H9 (cell line): Measurements from ENCODE around the gene ANAPC16. TPM values are rescaled to one million over a fixed set of nuclear protein-coding genes. Genes with fewer than 3 reads are reported as not detected.
A peak's percentile ranks its signal among the peaks of the same experiment; 100 is the strongest.

ENCODE experiments used
- DNase-seq: peaks from one replicate; pipeline ENCODE4 v3.0.0-alpha.2; 2017
- H2AFZ ChIP-seq: one replicate; pipeline ENCODE4 v1.6.1; 2013; ENCODE audit warnings: mild to moderate bottlenecking, low read length, control low read depth, moderate library complexity
- H2AK5ac ChIP-seq: 2 replicates; pipeline ENCODE4 v1.6.1; 2013; ENCODE audit warnings: low read length, control low read depth, mixed read lengths; ENCODE audit not compliant: insufficient read length
- H2BK120ac ChIP-seq: one replicate; pipeline ENCODE4 v1.6.1; 2013; ENCODE audit warnings: low read depth, mild to moderate bottlenecking, low read length, control low read depth, inconsistent platforms; ENCODE audit not compliant: poor library complexity, severe bottlenecking
- H2BK12ac ChIP-seq: 2 replicates; pipeline ENCODE4 v1.6.1; 2013; ENCODE audit warnings: low read length, control low read depth, mixed read lengths, low read depth; ENCODE audit not compliant: insufficient read length
- H2BK15ac ChIP-seq: 2 replicates; pipeline ENCODE4 v1.6.1; 2013; ENCODE audit warnings: low read depth, low read length, control low read depth
- H2BK20ac ChIP-seq: one replicate; pipeline ENCODE4 v1.6.1; 2013; ENCODE audit warnings: low read depth, mild to moderate bottlenecking, low read length, control low read depth, inconsistent platforms; ENCODE audit not compliant: poor library complexity, severe bottlenecking
- H2BK5ac ChIP-seq: 2 replicates; pipeline ENCODE4 v1.6.1; 2013; ENCODE audit warnings: low read length, control low read depth, mixed read lengths; ENCODE audit not compliant: insufficient read length
- H3K14ac ChIP-seq: 2 replicates; pipeline ENCODE4 v1.6.1; 2013; ENCODE audit warnings: low read length, control low read depth; ENCODE audit not compliant: insufficient read depth
- H3K18ac ChIP-seq: 2 replicates; pipeline ENCODE4 v1.6.1; 2013; ENCODE audit warnings: low read depth, mild to moderate bottlenecking, mixed read lengths, low read length, control low read depth; ENCODE audit not compliant: insufficient read length
- H3K23ac ChIP-seq: 2 replicates; pipeline ENCODE4 v1.6.1; 2013; ENCODE audit warnings: low read length, control low read depth, mixed read lengths, low read depth; ENCODE audit not compliant: insufficient read length
- H3K23me2 ChIP-seq: 2 replicates; pipeline ENCODE4 v1.6.1; 2013; ENCODE audit warnings: low read depth, mild to moderate bottlenecking, mixed read lengths, low read length, control low read depth; ENCODE audit not compliant: insufficient read length, poor library complexity, severe bottlenecking
- H3K27ac ChIP-seq: 2 replicates; pipeline ENCODE4 v1.5.1; 2013; ENCODE audit warnings: low read length, control low read depth, mixed read lengths, low read depth; ENCODE audit not compliant: insufficient read length
- H3K27me3 ChIP-seq: 2 replicates; pipeline ENCODE4 v1.6.1; 2013; ENCODE audit warnings: low read length, control low read depth, inconsistent platforms; ENCODE audit not compliant: insufficient read depth
- H3K4ac ChIP-seq: 2 replicates; pipeline ENCODE4 v1.6.1; 2013; ENCODE audit warnings: low read depth, mild to moderate bottlenecking, control low read depth, inconsistent platforms, low read length, moderate library complexity
- H3K4me1 ChIP-seq: 2 replicates; pipeline ENCODE4 v1.6.1; 2013; ENCODE audit warnings: low read length, control low read depth, inconsistent platforms; ENCODE audit not compliant: insufficient read depth
- H3K4me2 ChIP-seq: 2 replicates; pipeline ENCODE4 v1.6.1; 2013; ENCODE audit warnings: low read length, control low read depth, mixed read lengths; ENCODE audit not compliant: insufficient read length, insufficient read depth
- H3K56ac ChIP-seq: 2 replicates; pipeline ENCODE4 v1.6.1; 2013; ENCODE audit warnings: low read depth, mild to moderate bottlenecking, mixed read lengths, low read length, control low read depth; ENCODE audit not compliant: insufficient read length
- H3K79me1 ChIP-seq: 2 replicates; pipeline ENCODE4 v1.6.1; 2013; ENCODE audit warnings: low read depth, mild to moderate bottlenecking, moderate library complexity, low read length, control low read depth, inconsistent platforms; ENCODE audit not compliant: insufficient read depth, poor library complexity, severe bottlenecking
- H3K79me2 ChIP-seq: 2 replicates; pipeline ENCODE4 v1.6.1; 2013; ENCODE audit warnings: low read length, control low read depth, inconsistent platforms; ENCODE audit not compliant: insufficient read depth
- H3K9ac ChIP-seq: 2 replicates; pipeline ENCODE4 v1.6.1; 2013; ENCODE audit warnings: low read length, control low read depth, mixed read lengths; ENCODE audit not compliant: insufficient read length; ENCODE audit errors: extremely low read depth
- H3K9me3 ChIP-seq: one replicate; pipeline ENCODE4 v1.6.1; 2013; ENCODE audit warnings: low read depth, low read length, inconsistent platforms; ENCODE audit not compliant: control insufficient read depth
- H3T11ph ChIP-seq: one replicate; pipeline ENCODE4 v1.6.1; 2013; ENCODE audit warnings: mild to moderate bottlenecking, low read length, control low read depth, inconsistent platforms
- H4K20me1 ChIP-seq: one replicate; pipeline ENCODE4 v1.6.1; 2013; ENCODE audit not compliant: control insufficient read depth, insufficient read length, insufficient read depth
- H4K5ac ChIP-seq: 2 replicates; pipeline ENCODE4 v1.6.1; 2013; ENCODE audit warnings: low read depth, mild to moderate bottlenecking, mixed read lengths, low read length, control low read depth; ENCODE audit not compliant: insufficient read length
- H4K8ac ChIP-seq: replicated peaks from 2 replicates; pipeline ENCODE4 v1.6.1; 2013; ENCODE audit warnings: low read length, control low read depth, mixed read lengths, low read depth; ENCODE audit not compliant: insufficient read length
- H4K91ac ChIP-seq: 2 replicates; pipeline ENCODE4 v1.6.1; 2013; ENCODE audit warnings: low read depth, mild to moderate bottlenecking, moderate library complexity, mixed read lengths, low read length, control low read depth; ENCODE audit not compliant: insufficient read length
- H3K27ac Mint-ChIP-seq, 3 experiments: 2 replicates in 2 of 3; 3 replicates in 1 of 3; pipeline ENCODE4 v1.8.0; 2020 to 2021; ENCODE audit warnings: mixed read lengths in 3 of 3, mild to moderate bottlenecking in 1 of 3, moderate library complexity in 1 of 3
- H3K27me3 Mint-ChIP-seq: 2 replicates; pipeline ENCODE4 v1.8.0; 2021; ENCODE audit warnings: low read depth, mild to moderate bottlenecking, moderate library complexity, mixed read lengths
- H3K36me3 Mint-ChIP-seq, 3 experiments: 2 replicates in 2 of 3; 3 replicates in 1 of 3; pipeline ENCODE4 v1.8.0; 2020 to 2021; ENCODE audit warnings: low read depth in 3 of 3, mixed read lengths in 3 of 3; ENCODE audit not compliant: insufficient read depth in 1 of 3
- H3K4me1 Mint-ChIP-seq, 2 experiments: 2 replicates each; pipeline ENCODE4 v1.8.0; 2020; ENCODE audit warnings: mixed read lengths in 2 of 2
- H3K4me3 Mint-ChIP-seq, 2 experiments: 2 replicates in 1 of 2; 3 replicates in 1 of 2; pipeline ENCODE4 v1.8.0; 2020 to 2021; ENCODE audit warnings: mild to moderate bottlenecking in 2 of 2, mixed read lengths in 2 of 2, moderate library complexity in 1 of 2
- H3K9me3 Mint-ChIP-seq, 2 experiments: 2 replicates in 1 of 2; 3 replicates in 1 of 2; pipeline ENCODE4 v1.8.0; 2020; ENCODE audit warnings: mild to moderate bottlenecking in 2 of 2, mixed read lengths in 2 of 2, moderate library complexity in 1 of 2
- WGBS: extraction: QIAGEN DNeasy Blood & Tissue Kit; methylation state at CpG from one replicate; pipeline ENCODE4 v1.1.7; 2013; ENCODE audit warnings: missing lambda C conversion rate, low lambda C conversion rate, mixed read lengths; ENCODE audit not compliant: insufficient read length; ENCODE audit errors: extremely low coverage; 5-methylcytosine and 5-hydroxymethylcytosine counted together
- total RNA-seq: library from RNA; stranded (reverse); gene quantifications from 2 replicates; pipeline ENCODE4 v1.2.1, GENCODE V29; 2021
- TF ChIP-seq, protein P1 (sequence below): fragments of 200-600 bp; sonication (generic); conservative IDR thresholded peaks from 3 replicates; pipeline ENCODE4 v1.8.0; 2021; ENCODE audit warnings: antibody characterized with exemption, mild to moderate bottlenecking

ANAPC16 gene
- total RNA-seq, 1 experiment from 2014 or later = 66.6 TPM

DNA sequence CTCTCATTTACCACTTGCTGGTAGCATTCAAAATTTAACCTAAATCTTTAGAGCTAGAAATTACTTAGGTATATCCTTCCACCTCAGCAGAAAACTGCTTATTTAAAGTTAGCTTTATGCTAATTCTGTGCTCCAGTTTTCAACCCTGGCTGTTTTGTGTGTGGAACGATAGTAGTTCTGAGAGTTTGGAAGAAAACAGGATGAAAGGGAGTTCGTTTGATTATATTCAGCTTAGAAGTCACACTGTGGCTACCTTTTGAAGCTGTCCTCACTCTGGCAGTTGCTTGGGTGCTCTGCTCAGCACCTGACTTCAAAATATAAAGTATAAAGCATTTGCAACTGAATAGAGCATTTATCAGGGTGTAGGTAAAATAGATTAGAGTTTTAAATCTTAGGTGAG is 2.9 kb downstream of the ANAPC16 start:
- WGBS = no CpG with 5 or more reads among the region's 2 CpGs

More for the DNA sequence above, 2.9 kb downstream of the ANAPC16 start:
- H2AK5ac ChIP-seq = no peak overlapping the region
- H3K23ac ChIP-seq = no peak overlapping the region
- no peak overlapping the region for H2BK12ac ChIP-seq
- no peak overlapping the region for H2BK5ac ChIP-seq
- H3K4ac ChIP-seq = no peak overlapping the region
- H3K18ac ChIP-seq = no peak overlapping the region
- Mint-ChIP-seq H3K27me3 (peaks cover 3% of the 10 kb centered on the region; the same call in 1 of the 2 replicates), H3K9me3 (no peaks in the 10 kb centered on the region; a peak in 1 of 5 replicates), H3K36me3 (peaks cover 3 to 22% (median 13%) of the 10 kb centered on the region in 3 experiments; a peak in 6 of 7 replicates), H3K27ac (0 out of 7 replicates have a peak overlapping the region, but pooled peaks of 1 of the 3 experiments have one; percentile 80), H3K4me3 (no peak overlapping the region), H3K4me1 (peaks cover 18 to 29% of the 10 kb centered on the region in 2 experiments)
- no peak overlapping the region for H3K27ac ChIP-seq
- no peak overlapping the region for H3K56ac ChIP-seq
- H3T11ph ChIP-seq = no peak overlapping the region
- no peak overlapping the region for H3K14ac ChIP-seq
- TF ChIP-seq, protein P1, sequence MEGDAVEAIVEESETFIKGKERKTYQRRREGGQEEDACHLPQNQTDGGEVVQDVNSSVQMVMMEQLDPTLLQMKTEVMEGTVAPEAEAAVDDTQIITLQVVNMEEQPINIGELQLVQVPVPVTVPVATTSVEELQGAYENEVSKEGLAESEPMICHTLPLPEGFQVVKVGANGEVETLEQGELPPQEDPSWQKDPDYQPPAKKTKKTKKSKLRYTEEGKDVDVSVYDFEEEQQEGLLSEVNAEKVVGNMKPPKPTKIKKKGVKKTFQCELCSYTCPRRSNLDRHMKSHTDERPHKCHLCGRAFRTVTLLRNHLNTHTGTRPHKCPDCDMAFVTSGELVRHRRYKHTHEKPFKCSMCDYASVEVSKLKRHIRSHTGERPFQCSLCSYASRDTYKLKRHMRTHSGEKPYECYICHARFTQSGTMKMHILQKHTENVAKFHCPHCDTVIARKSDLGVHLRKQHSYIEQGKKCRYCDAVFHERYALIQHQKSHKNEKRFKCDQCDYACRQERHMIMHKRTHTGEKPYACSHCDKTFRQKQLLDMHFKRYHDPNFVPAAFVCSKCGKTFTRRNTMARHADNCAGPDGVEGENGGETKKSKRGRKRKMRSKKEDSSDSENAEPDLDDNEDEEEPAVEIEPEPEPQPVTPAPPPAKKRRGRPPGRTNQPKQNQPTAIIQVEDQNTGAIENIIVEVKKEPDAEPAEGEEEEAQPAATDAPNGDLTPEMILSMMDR = no peak
- no peak overlapping the region for H2BK120ac ChIP-seq
- 0 out of 2 replicates have a peak, but pooled peaks cover 2% of the 10 kb centered on the region for H3K4me1 ChIP-seq
- peaks cover 7% of the 10 kb centered on the region for H3K79me1 ChIP-seq
- no peak overlapping the region for H4K5ac ChIP-seq
- no peak overlapping the region for H3K9ac ChIP-seq
- no peak overlapping the region for H2BK20ac ChIP-seq
- H3K27me3 ChIP-seq = no peaks in the 10 kb centered on the region
- no peak overlapping the region for H3K4me2 ChIP-seq
- H4K91ac ChIP-seq = no peak overlapping the region
- no peaks in the 10 kb centered on the region for H4K20me1 ChIP-seq
- no peak for DNase-seq
- H3K9me3 ChIP-seq = no peaks in the 10 kb centered on the region
- H3K23me2 ChIP-seq = peaks cover 5% of the 10 kb centered on the region
- peaks cover 10% of the 10 kb centered on the region; the same call in 1 of the 2 replicates for H3K79me2 ChIP-seq
- no peak overlapping the region for H2AFZ ChIP-seq
- H4K8ac ChIP-seq = no peak overlapping the region
- no peak overlapping the region for H2BK15ac ChIP-seq
